Measurements from ENCODE around the gene RCN2.

DNA sequence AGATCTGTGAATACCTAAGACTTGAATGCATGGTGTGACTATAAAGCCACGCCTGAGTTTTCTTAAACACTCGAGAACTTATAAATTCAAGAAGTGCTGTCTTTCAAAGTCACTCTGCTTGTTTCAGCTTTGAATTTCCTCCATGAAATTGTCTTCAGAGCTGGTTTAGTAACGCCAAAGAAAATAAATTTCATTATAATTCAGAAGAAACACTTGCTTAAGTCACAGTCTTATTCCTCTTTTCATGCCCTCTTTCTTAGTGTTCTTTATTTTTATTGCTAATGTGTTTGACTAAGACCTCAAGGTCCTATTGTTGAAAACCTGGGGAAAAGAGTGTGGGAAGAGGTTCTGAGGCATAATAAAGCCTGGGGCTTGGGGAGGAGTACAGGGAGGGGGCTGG is 3.3 kb upstream of the RCN2 start:
- TF ChIP-seq CTCF (conservative IDR thresholded peaks at IDR 0.05) = no peak
- no peak for TF ChIP-seq EZH2 (IDR thresholded peaks at IDR 0.05; ENCODE audit: low read depth)
